Kidney epithelial cell (primary cell): ENCODE results near the gene SSTR1. TPM values are rescaled to one million over a fixed set of nuclear protein-coding genes. Genes with fewer than 3 reads are reported as not detected.

ENCODE experiments used
- DNase-seq: peaks from one replicate; pipeline ENCODE4 v3.0.0-alpha.2; 2010; ENCODE audit warnings: low read depth
- H3K27me3 ChIP-seq: 2 replicates; pipeline ENCODE4 v1.6.0; 2011; ENCODE audit warnings: low read length; ENCODE audit not compliant: control insufficient read depth, insufficient read depth
- H3K36me3 ChIP-seq: 2 replicates; pipeline ENCODE4 v1.5.1; 2011; ENCODE audit warnings: low read length; ENCODE audit not compliant: control insufficient read depth, insufficient read depth
- H3K4me3 ChIP-seq: 2 replicates; pipeline ENCODE4 v1.5.1; 2011; ENCODE audit warnings: low read depth, mild to moderate bottlenecking, control low read depth, low read length
- CTCF ChIP-seq: IDR thresholded peaks from 2 replicates; pipeline ENCODE4 v1.5.1; 2011; ENCODE audit warnings: mild to moderate bottlenecking, moderate library complexity, low read length, control low read depth, inconsistent platforms; ENCODE audit not compliant: insufficient read depth, poor library complexity, severe bottlenecking
- total RNA-seq: library from RNA; depleted of rRNA; stranded (reverse); fragments of >200 nt; gene quantifications from 2 replicates; pipeline ENCODE4 v1.2.3, GENCODE V29; 2015

The SSTR1 gene
- total RNA-seq, 1 donor from 2014 or later = 0.67 TPM

- peak; percentile 21 for DNase-seq
- TF ChIP-seq CTCF = peak; percentile 13
- H3K36me3 ChIP-seq = no peaks in the 10 kb centered on the region
- peak overlapping the region; percentile 33 for H3K4me3 ChIP-seq
- peaks cover 24% of the 10 kb centered on the region for H3K27me3 ChIP-seq
These were observed 1.2 kb downstream of the SSTR1 start for GRCh38 chr14:38208618-38209562.

- peak overlapping the region; percentile 33 for H3K4me3 ChIP-seq
- H3K27me3 ChIP-seq = peaks cover 24% of the 10 kb centered on the region
- TF ChIP-seq CTCF = no peak
- no peaks in the 10 kb centered on the region for H3K36me3 ChIP-seq
- DNase-seq = peak; percentile 41
These were observed 2.2 kb downstream of the SSTR1 start for GRCh38 chr14:38209572-38210557.

GRCh38 chr14:38210587-38211216, 3.0 kb downstream of the SSTR1 start:
- TF ChIP-seq CTCF = peak; percentile 64
- Histone ChIP-seq H3K27me3 (peaks cover 24% of the 10 kb centered on the region), H3K36me3 (no peaks in the 10 kb centered on the region), H3K4me3 (peak overlapping the region; percentile 33)
- DNase-seq = no peak

GRCh38 chr14:38211255-38211735, 3.6 kb downstream of the SSTR1 start:
- DNase-seq = no peak
- Histone ChIP-seq H3K36me3 (no peaks in the 10 kb centered on the region), H3K27me3 (peaks cover 24% of the 10 kb centered on the region), H3K4me3 (peak overlapping the region; percentile 2)
- TF ChIP-seq CTCF = no peak

GRCh38 chr14:38212111-38212510, 4.4 kb downstream of the SSTR1 start:
- no peak for DNase-seq
- no peak overlapping the region for H3K4me3 ChIP-seq
- peaks cover 24% of the 10 kb centered on the region for H3K27me3 ChIP-seq
- TF ChIP-seq CTCF = no peak
- H3K36me3 ChIP-seq = no peaks in the 10 kb centered on the region
